Liver (tissue), 9 donors: Measurements from ENCODE around the gene PITPNM1. TPM values are rescaled to one million over a fixed set of nuclear protein-coding genes. Genes with fewer than 3 reads are reported as not detected.
A peak's percentile ranks its signal among the peaks of the same experiment; 100 is the strongest.

Experiments used
- DNase-seq: peaks from one replicate; pipeline ENCODE4 v3.0.0-alpha.2; 2017; ENCODE audit warnings: low spot score
- H3K27ac ChIP-seq, 2 donors: one replicate each; pipeline ENCODE4 v1.7.0; 2013; ENCODE audit warnings: inconsistent platforms in 2 of 2, low read length in 2 of 2, control low read depth in 1 of 2, low read depth in 1 of 2, mild to moderate bottlenecking in 1 of 2
- H3K27me3 ChIP-seq, 4 donors: one replicate each; pipeline versions ENCODE4 v1.6.1 to v1.7.0; 2013; ENCODE audit warnings: low read length in 3 of 4, inconsistent platforms in 1 of 4, mild to moderate bottlenecking in 1 of 4, moderate library complexity in 1 of 4; ENCODE audit not compliant: control insufficient read depth in 4 of 4, insufficient read depth in 4 of 4
- H3K36me3 ChIP-seq, 4 donors: one replicate each; pipeline versions ENCODE4 v1.6.1 to v1.7.0; 2013; ENCODE audit warnings: low read length in 3 of 4, mild to moderate bottlenecking in 3 of 4, low read depth in 1 of 4, moderate library complexity in 1 of 4; ENCODE audit not compliant: control insufficient read depth in 4 of 4, insufficient read depth in 3 of 4
- H3K4me1 ChIP-seq, 4 donors: one replicate each; pipeline versions ENCODE4 v1.6.1 to v1.7.0; 2013; ENCODE audit warnings: low read length in 3 of 4, mild to moderate bottlenecking in 3 of 4, moderate library complexity in 1 of 4; ENCODE audit not compliant: control insufficient read depth in 4 of 4, insufficient read depth in 4 of 4
- H3K4me3 ChIP-seq, 3 donors: one replicate each; pipeline versions ENCODE4 v1.6.1 to v1.7.0; 2013; ENCODE audit warnings: low read length in 3 of 3, control low read depth in 1 of 3, low read depth in 1 of 3, mild to moderate bottlenecking in 1 of 3
- H3K9ac ChIP-seq, 2 donors: one replicate each; pipeline ENCODE4 v1.7.0; 2013; ENCODE audit warnings: low read length in 2 of 2, mild to moderate bottlenecking in 2 of 2, moderate library complexity in 2 of 2, control low read depth in 1 of 2, low read depth in 1 of 2
- H3K9me3 ChIP-seq, 4 donors: one replicate each; pipeline versions ENCODE4 v1.6.1 to v1.7.0; 2013; ENCODE audit warnings: low read length in 3 of 4; ENCODE audit not compliant: control insufficient read depth in 4 of 4
- CTCF ChIP-seq: fragments of 150-350 bp; IDR thresholded peaks from 2 replicates; pipeline ENCODE4 v1.5.1; 2017; ENCODE audit warnings: improper control_type of control experiment, low read depth, low read length; ENCODE audit not compliant: missing input control
- EGR1 ChIP-seq, 2 donors: IDR thresholded peaks; 2 replicates each; pipeline ENCODE4 v1.6.1; 2016 to 2018; ENCODE audit warnings: antibody characterized with exemption in 2 of 2, low read depth in 2 of 2
- FOXA1 ChIP-seq: IDR thresholded peaks from 2 replicates; pipeline ENCODE4 v1.6.1; 2016; ENCODE audit warnings: antibody characterized with exemption
- FOXA2 ChIP-seq: IDR thresholded peaks from 2 replicates; pipeline ENCODE4 v1.6.1; 2016; ENCODE audit warnings: antibody characterized with exemption
- GABPA ChIP-seq, 2 donors: IDR thresholded peaks in 1 of 2; conservative IDR thresholded peaks in 1 of 2; 2 replicates each; pipeline ENCODE4 v1.6.1; 2016; ENCODE audit warnings: antibody characterized with exemption in 2 of 2, mild to moderate bottlenecking in 1 of 2, moderate library complexity in 1 of 2
- HNF4A ChIP-seq, 2 donors: conservative IDR thresholded peaks; 2 replicates each; pipeline ENCODE4 v1.6.1; 2016; ENCODE audit warnings: antibody characterized with exemption in 2 of 2, mild to moderate bottlenecking in 2 of 2
- HNF4G ChIP-seq: IDR thresholded peaks from 2 replicates; pipeline ENCODE4 v1.6.1; 2016; ENCODE audit warnings: antibody characterized with exemption
- JUND ChIP-seq, 2 donors: IDR thresholded peaks; 2 replicates each; pipeline ENCODE4 v1.6.1; 2016; ENCODE audit warnings: antibody characterized with exemption in 2 of 2
- MAX ChIP-seq: IDR thresholded peaks from 2 replicates; pipeline ENCODE4 v1.6.1; 2016; ENCODE audit warnings: antibody characterized with exemption
- NR2F2 ChIP-seq: IDR thresholded peaks from 2 replicates; pipeline ENCODE4 v1.6.1; 2016; ENCODE audit warnings: antibody characterized with exemption
- RAD21 ChIP-seq, 2 donors: IDR thresholded peaks; 2 replicates each; pipeline ENCODE4 v1.6.1; 2016; ENCODE audit warnings: antibody characterized with exemption in 2 of 2, mild to moderate bottlenecking in 2 of 2
- RXRA ChIP-seq, 2 donors: IDR thresholded peaks; 2 replicates each; pipeline ENCODE4 v1.6.1; 2017 to 2018; ENCODE audit warnings: antibody characterized with exemption in 2 of 2, mild to moderate bottlenecking in 1 of 2
- SP1 ChIP-seq: IDR thresholded peaks from 2 replicates; pipeline ENCODE4 v1.6.1; 2018; ENCODE audit warnings: antibody characterized with exemption, mild to moderate bottlenecking
- TAF1 ChIP-seq: conservative IDR thresholded peaks from 2 replicates; pipeline ENCODE4 v1.6.1; 2016; ENCODE audit warnings: antibody characterized with exemption, mild to moderate bottlenecking
- YY1 ChIP-seq: IDR thresholded peaks from 2 replicates; pipeline ENCODE4 v1.6.1; 2016; ENCODE audit warnings: antibody characterized with exemption, mild to moderate bottlenecking
- ZBTB33 ChIP-seq: IDR thresholded peaks from 2 replicates; pipeline ENCODE4 v1.6.1; 2016; ENCODE audit warnings: antibody characterized with exemption
- WGBS: extraction: QIAGEN DNeasy Blood & Tissue Kit; methylation state at CpG from one replicate; pipeline ENCODE4 v1.1.7; 2013; 5-methylcytosine and 5-hydroxymethylcytosine counted together
- polyA plus RNA-seq, 2 donors: library from polyadenylated mRNA; stranded (reverse) in 1 of 2; unstranded in 1 of 2; fragments of 200-250 nt in 1 of 2; fragments of >200 nt in 1 of 2; fragmentation: Nextera tagmentation in 1 of 2; extraction: Ambion mirVana in 1 of 2; gene quantifications; one replicate each; pipeline versions ENCODE4 v1.2.1 to v1.2.3, GENCODE V29; 2013 to 2015
- total RNA-seq, 2 donors: library from RNA; depleted of rRNA; stranded (reverse); fragments of >200 nt; gene quantifications; one replicate each; pipeline ENCODE4 v1.2.3, GENCODE V29; 2014
- TF ChIP-seq, protein P1 (sequence below): IDR thresholded peaks from 2 replicates; pipeline ENCODE4 v1.6.1; 2016; ENCODE audit warnings: antibody characterized with exemption
- TF ChIP-seq, protein P2 (sequence below): IDR thresholded peaks from 2 replicates; pipeline ENCODE4 v1.6.1; 2016; ENCODE audit warnings: antibody characterized with exemption, mild to moderate bottlenecking
- donor health status: healthy.
- donor health status: healthy.
- donor health status: healthy.
- donor health status: healthy.
- donor health status: healthy.

PITPNM1 gene
- total and polyA plus RNA-seq, 4 donors = 1.3 to 9.3 (median 5.1) TPM

GRCh38 chr11:67505605-67506396 is 638 bp upstream of the PITPNM1 start (continued):
- peak; percentile 97 for TF ChIP-seq CTCF
- TF ChIP-seq, protein P1, sequence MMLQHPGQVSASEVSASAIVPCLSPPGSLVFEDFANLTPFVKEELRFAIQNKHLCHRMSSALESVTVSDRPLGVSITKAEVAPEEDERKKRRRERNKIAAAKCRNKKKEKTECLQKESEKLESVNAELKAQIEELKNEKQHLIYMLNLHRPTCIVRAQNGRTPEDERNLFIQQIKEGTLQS = no peak
- TF ChIP-seq HNF4A (conservative IDR thresholded peaks at IDR 0.05) = peak; percentile 86
- TF ChIP-seq HNF4G = peak; percentile 71

DNA sequence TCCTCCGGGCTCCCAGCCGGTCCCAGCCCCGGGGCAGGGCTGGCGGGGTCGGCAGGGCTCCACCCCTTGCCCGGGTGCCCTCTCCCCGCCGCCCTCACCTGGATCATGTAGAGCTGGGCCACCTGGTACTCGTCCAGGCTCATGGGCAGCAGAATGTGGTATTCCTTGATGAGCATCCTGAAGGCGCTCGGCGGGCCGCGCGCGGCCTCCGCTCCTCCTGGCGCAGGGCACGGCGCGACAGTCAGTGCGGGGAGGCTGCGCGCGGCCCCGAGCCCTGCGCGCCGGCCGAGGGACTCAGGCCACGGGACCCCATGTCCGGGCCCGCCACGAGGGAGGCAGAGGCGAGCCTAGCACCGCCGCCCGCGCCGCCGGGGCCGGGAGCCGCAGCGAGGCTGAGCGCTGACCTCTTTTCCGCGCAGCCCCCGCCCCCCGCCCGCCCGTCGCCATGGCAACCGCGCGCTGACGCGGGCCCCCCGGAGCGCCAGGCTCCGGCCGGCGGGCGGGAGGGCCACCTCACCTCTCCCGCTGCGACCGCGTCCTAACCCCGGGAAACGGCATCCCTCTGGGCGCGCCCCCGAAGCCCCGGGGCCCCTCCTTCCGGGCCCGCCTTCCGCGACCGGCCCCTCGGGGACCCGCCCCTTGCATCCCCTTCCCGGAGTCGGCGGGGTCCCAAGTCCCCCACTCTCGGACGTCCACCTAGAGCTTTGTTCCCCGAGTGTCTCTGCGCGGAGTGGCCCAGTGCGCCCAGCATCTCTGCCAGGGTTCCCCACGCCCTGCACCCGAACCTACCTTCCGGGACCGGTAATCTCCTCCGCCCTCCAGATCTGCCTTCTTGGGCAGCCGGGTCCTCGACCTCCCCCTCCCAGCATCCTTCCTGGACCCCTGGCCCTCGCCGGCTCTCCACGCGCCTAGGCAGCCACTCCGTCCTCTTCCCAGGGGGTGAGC is 886 bp downstream of the PITPNM1 start:
- H3K4me3 ChIP-seq = peak overlapping the region in 2 of 3 donors; percentile 63 to 69
- no peak for TF ChIP-seq ZBTB33
- TF ChIP-seq CTCF = no peak
- no peak for TF ChIP-seq NR2F2
- TF ChIP-seq HNF4G = no peak
- no peak for TF ChIP-seq FOXA2
- TF ChIP-seq TAF1 = no peak
- no peak for TF ChIP-seq JUND (IDR thresholded peaks at IDR 0.05)
- TF ChIP-seq, protein P2, sequence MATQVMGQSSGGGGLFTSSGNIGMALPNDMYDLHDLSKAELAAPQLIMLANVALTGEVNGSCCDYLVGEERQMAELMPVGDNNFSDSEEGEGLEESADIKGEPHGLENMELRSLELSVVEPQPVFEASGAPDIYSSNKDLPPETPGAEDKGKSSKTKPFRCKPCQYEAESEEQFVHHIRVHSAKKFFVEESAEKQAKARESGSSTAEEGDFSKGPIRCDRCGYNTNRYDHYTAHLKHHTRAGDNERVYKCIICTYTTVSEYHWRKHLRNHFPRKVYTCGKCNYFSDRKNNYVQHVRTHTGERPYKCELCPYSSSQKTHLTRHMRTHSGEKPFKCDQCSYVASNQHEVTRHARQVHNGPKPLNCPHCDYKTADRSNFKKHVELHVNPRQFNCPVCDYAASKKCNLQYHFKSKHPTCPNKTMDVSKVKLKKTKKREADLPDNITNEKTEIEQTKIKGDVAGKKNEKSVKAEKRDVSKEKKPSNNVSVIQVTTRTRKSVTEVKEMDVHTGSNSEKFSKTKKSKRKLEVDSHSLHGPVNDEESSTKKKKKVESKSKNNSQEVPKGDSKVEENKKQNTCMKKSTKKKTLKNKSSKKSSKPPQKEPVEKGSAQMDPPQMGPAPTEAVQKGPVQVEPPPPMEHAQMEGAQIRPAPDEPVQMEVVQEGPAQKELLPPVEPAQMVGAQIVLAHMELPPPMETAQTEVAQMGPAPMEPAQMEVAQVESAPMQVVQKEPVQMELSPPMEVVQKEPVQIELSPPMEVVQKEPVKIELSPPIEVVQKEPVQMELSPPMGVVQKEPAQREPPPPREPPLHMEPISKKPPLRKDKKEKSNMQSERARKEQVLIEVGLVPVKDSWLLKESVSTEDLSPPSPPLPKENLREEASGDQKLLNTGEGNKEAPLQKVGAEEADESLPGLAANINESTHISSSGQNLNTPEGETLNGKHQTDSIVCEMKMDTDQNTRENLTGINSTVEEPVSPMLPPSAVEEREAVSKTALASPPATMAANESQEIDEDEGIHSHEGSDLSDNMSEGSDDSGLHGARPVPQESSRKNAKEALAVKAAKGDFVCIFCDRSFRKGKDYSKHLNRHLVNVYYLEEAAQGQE = no peak
- no peak for TF ChIP-seq HNF4A (conservative IDR thresholded peaks at IDR 0.05)
- no peak for TF ChIP-seq GABPA (IDR thresholded peaks at IDR 0.05 in 1 of 2, conservative IDR thresholded peaks at IDR 0.05 in 1 of 2)
- TF ChIP-seq, protein P1 = no peak
- TF ChIP-seq RAD21 (IDR thresholded peaks at IDR 0.05) = no peak
- TF ChIP-seq RXRA (IDR thresholded peaks at IDR 0.05) = no peak
- no peak for TF ChIP-seq YY1
- no peak for TF ChIP-seq MAX
- no peak for TF ChIP-seq FOXA1
- TF ChIP-seq EGR1 (IDR thresholded peaks at IDR 0.05; ENCODE audit: low read depth in 2 of 2) = no peak
- TF ChIP-seq SP1 = no peak

More for the DNA sequence above, 886 bp downstream of the PITPNM1 start:
- WGBS = 10% methylated on average over 101 of the region's 101 CpGs
- Histone ChIP-seq H3K4me1 (peaks cover 8 to 44% (median 26%) of the 10 kb centered on the region in 4 donors), H3K36me3 (peaks cover 0 to 2% (median 0%) of the 10 kb centered on the region in 4 donors), H3K27me3 (no peaks in the 10 kb centered on the region), H3K9ac (peak overlapping the region; percentile 22 to 30), H3K27ac (peak overlapping the region; percentile 96 to 100), H3K9me3 (no peaks in the 10 kb centered on the region)
- DNase-seq = no peak
